Esophagus muscularis mucosa (tissue), 4 donors: ENCODE data around the gene ZNF121.

Experiments
- CTCF ChIP-seq, 3 experiments: fragments of 200-600 bp in 2 of 3; fragments of 450-650 bp in 1 of 3; sonication (generic) in 2 of 3; IDR thresholded peaks; one replicate each; pipeline ENCODE4 v1.5.1; 2017 to 2019; ENCODE audit warnings: antibody characterized with exemption in 3 of 3, mild to moderate bottlenecking in 2 of 3, moderate library complexity in 1 of 3
- EP300 ChIP-seq: sonication (generic); formaldehyde crosslinking; IDR thresholded peaks from one replicate; pipeline ENCODE4 v1.6.1; 2017; ENCODE audit warnings: antibody characterized with exemption
- POLR2A ChIP-seq: fragments of 450-650 bp; IDR thresholded peaks from one replicate; pipeline ENCODE4 v1.6.1; 2017; ENCODE audit warnings: antibody characterized with exemption, moderate library complexity, mild to moderate bottlenecking, low read depth
- POLR2AphosphoS5 ChIP-seq, 2 donors: sonication (generic); formaldehyde crosslinking; IDR thresholded peaks; one replicate each; pipeline ENCODE4 v1.6.1; 2017; ENCODE audit warnings: antibody characterized with exemption in 2 of 2

- no peak for TF ChIP-seq CTCF (IDR thresholded peaks at IDR 0.05)
- TF ChIP-seq EP300 = no peak
- TF ChIP-seq POLR2A = no peak
- no peak for TF ChIP-seq POLR2AphosphoS5 (IDR thresholded peaks at IDR 0.05)
These were observed 52.4 kb downstream of the ZNF121 start for GRCh38 chr19:9531933-9532332.
